HEK293 (cell line): ENCODE data around the gene KLHL35.

Experiments
- TCF7L2 ChIP-seq: IDR thresholded peaks from 2 replicates; pipeline ENCODE4 v1.6.1; 2011; ENCODE audit warnings: low read depth, mild to moderate bottlenecking, inconsistent platforms, low read length, moderate library complexity, borderline replicate concordance
- ZBTB17 ChIP-seq: fragments of 450-650 bp; formaldehyde crosslinking; IDR thresholded peaks from 2 replicates; pipeline ENCODE4 v1.5.1; 2016; ENCODE audit warnings: missing biosample characterization, missing genetic modification characterization
- ZNF311 ChIP-seq: fragments of 450-650 bp; formaldehyde crosslinking; IDR thresholded peaks from 2 replicates; pipeline ENCODE4 v1.5.1; 2017; ENCODE audit warnings: missing biosample characterization, missing genetic modification characterization, borderline replicate concordance
- ZNF501 ChIP-seq: fragments of 450-650 bp; formaldehyde crosslinking; IDR thresholded peaks from 2 replicates; pipeline ENCODE4 v1.5.1; 2016; ENCODE audit warnings: missing biosample characterization, missing genetic modification characterization
- ZNF529 ChIP-seq: fragments of 450-650 bp; formaldehyde crosslinking; IDR thresholded peaks from 2 replicates; pipeline ENCODE4 v1.5.1; 2017; ENCODE audit warnings: missing genetic modification characterization, missing biosample characterization; ENCODE audit not compliant: insufficient replicate concordance
- TF ChIP-seq, protein P1 (sequence below): fragments of 450-650 bp; formaldehyde crosslinking; IDR thresholded peaks from 2 replicates; pipeline ENCODE4 v1.5.1; 2016; ENCODE audit warnings: missing biosample characterization, missing genetic modification characterization
- TF ChIP-seq, protein P2 (sequence below): fragments of 450-650 bp; formaldehyde crosslinking; IDR thresholded peaks from 2 replicates; pipeline ENCODE4 v1.5.1; 2016; ENCODE audit warnings: missing biosample characterization, missing genetic modification characterization, low read depth

DNA sequence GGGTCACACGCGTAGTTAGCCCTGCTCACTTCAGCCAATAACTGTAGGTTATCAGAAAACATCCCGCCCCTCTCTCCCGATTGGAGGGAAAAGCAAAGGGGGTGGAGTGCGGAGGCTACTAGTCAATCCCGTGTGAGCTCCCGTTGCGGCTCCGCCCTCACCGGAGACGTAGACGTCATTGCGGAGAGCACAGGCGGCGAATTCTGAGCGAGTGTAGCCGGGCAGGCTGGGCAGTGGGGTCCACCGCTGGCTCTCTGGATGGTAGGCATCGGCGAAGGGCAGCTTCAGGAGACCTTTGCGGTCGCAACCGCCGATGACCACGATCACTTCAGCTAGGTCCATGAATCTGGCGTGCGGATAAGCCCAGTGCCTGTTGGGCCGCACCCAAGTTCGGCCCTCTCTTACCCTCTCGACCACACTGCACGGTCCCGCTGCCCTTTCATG lies 4.7 kb downstream of the KLHL35 start:
- TF ChIP-seq ZNF529 (no peak), ZNF311 (no peak), ZNF501 (tag by site-specific recombination) (no peak), ZBTB17 (tag by site-specific recombination) (no peak), TCF7L2 (no peak)
- TF ChIP-seq, protein P1, sequence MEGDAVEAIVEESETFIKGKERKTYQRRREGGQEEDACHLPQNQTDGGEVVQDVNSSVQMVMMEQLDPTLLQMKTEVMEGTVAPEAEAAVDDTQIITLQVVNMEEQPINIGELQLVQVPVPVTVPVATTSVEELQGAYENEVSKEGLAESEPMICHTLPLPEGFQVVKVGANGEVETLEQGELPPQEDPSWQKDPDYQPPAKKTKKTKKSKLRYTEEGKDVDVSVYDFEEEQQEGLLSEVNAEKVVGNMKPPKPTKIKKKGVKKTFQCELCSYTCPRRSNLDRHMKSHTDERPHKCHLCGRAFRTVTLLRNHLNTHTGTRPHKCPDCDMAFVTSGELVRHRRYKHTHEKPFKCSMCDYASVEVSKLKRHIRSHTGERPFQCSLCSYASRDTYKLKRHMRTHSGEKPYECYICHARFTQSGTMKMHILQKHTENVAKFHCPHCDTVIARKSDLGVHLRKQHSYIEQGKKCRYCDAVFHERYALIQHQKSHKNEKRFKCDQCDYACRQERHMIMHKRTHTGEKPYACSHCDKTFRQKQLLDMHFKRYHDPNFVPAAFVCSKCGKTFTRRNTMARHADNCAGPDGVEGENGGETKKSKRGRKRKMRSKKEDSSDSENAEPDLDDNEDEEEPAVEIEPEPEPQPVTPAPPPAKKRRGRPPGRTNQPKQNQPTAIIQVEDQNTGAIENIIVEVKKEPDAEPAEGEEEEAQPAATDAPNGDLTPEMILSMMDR (tag by site-specific recombination), result no peak
- TF ChIP-seq, protein P2, sequence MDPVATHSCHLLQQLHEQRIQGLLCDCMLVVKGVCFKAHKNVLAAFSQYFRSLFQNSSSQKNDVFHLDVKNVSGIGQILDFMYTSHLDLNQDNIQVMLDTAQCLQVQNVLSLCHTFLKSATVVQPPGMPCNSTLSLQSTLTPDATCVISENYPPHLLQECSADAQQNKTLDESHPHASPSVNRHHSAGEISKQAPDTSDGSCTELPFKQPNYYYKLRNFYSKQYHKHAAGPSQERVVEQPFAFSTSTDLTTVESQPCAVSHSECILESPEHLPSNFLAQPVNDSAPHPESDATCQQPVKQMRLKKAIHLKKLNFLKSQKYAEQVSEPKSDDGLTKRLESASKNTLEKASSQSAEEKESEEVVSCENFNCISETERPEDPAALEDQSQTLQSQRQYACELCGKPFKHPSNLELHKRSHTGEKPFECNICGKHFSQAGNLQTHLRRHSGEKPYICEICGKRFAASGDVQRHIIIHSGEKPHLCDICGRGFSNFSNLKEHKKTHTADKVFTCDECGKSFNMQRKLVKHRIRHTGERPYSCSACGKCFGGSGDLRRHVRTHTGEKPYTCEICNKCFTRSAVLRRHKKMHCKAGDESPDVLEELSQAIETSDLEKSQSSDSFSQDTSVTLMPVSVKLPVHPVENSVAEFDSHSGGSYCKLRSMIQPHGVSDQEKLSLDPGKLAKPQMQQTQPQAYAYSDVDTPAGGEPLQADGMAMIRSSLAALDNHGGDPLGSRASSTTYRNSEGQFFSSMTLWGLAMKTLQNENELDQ (tag by site-specific recombination), result no peak
